Eye (tissue), 1 donor: ENCODE results near the gene SLPI.
A peak's percentile ranks its signal among the peaks of the same experiment; 100 is the strongest.

Source experiments
- DNase-seq: peaks from one replicate; pipeline ENCODE4 v3.0.0-alpha.2; 2015

The SLPI gene

GRCh38 chr20:45254383-45255262, at the start of gene SLPI:
TSS of gene SLPI (minus strand) at chr20:45254564. CDS start at chr20:45254543, 21 bp downstream.
- no peak for DNase-seq

GRCh38 chr20:45303586-45304463, 49.5 kb upstream of the SLPI start:
- DNase-seq, result no peak

- no peak for DNase-seq
Observed at GRCh38 chr20:45301824-45302271, 47.5 kb upstream of the SLPI start.

- DNase-seq, result peak; percentile 42
Observed at GRCh38 chr20:45300961-45301360, 46.6 kb upstream of the SLPI start.

- DNase-seq, result no peak
Observed at GRCh38 chr20:45299786-45300185, 45.4 kb upstream of the SLPI start.

- no peak for DNase-seq
Observed at GRCh38 chr20:45297786-45298497, 43.6 kb upstream of the SLPI start.

- no peak for DNase-seq
Observed at GRCh38 chr20:45294659-45295058, 40.3 kb upstream of the SLPI start.

- no peak for DNase-seq
Observed at GRCh38 chr20:45294003-45294368, 39.6 kb upstream of the SLPI start.

- DNase-seq, result peak; percentile 97
Observed at GRCh38 chr20:45293041-45294002, 39.0 kb upstream of the SLPI start.

GRCh38 chr20:45292343-45292742, 38.0 kb upstream of the SLPI start:
- DNase-seq, result no peak

GRCh38 chr20:45291526-45291925, 37.2 kb upstream of the SLPI start:
- DNase-seq, result no peak

GRCh38 chr20:45290677-45291355, 36.5 kb upstream of the SLPI start:
- peak; percentile 96 for DNase-seq

- DNase-seq, result no peak
Observed at GRCh38 chr20:45289942-45290676, 35.7 kb upstream of the SLPI start.

GRCh38 chr20:45288860-45289259, 34.5 kb upstream of the SLPI start:
- no peak for DNase-seq

- DNase-seq, result no peak
Observed at GRCh38 chr20:45288376-45288775, 34.0 kb upstream of the SLPI start.

- DNase-seq, result no peak
Observed at GRCh38 chr20:45283551-45284057, 29.2 kb upstream of the SLPI start.

GRCh38 chr20:45282700-45283550, 28.6 kb upstream of the SLPI start:
- DNase-seq, result no peak

- DNase-seq, result no peak
Observed at GRCh38 chr20:45279992-45280391, 25.6 kb upstream of the SLPI start.

- no peak for DNase-seq
Observed at GRCh38 chr20:45275338-45275737, 21.0 kb upstream of the SLPI start.
